ENCODE measurements around the gene TMEM190. TPM values are rescaled to one million over a fixed set of nuclear protein-coding genes. Genes with fewer than 3 reads are reported as not detected.

The TMEM190 gene
- total RNA-seq, 1 donor from 2014 or later: 2.5 TPM

GRCh38 chr19:55392820-55393761 is 16.5 kb downstream of the TMEM190 start:
- Histone ChIP-seq H3K79me2 (ENCODE audit: insufficient read depth, low read length) (peaks cover 26% of the 10 kb centered on the region), H3K4me3 (ENCODE audit: insufficient read depth, low read depth, low read length) (no peak overlapping the region), H2AFZ (ENCODE audit: low read depth, low read length) (no peak overlapping the region), H4K20me1 (ENCODE audit: insufficient read depth, low read length) (peaks cover 53% of the 10 kb centered on the region), H3K27ac (ENCODE audit: low read depth, low read length) (no peak overlapping the region), H3K9me3 (ENCODE audit: insufficient read depth, low read depth, low read length) (no peaks in the 10 kb centered on the region), H3K4me2 (ENCODE audit: low read length) (no peak overlapping the region), H3K9ac (ENCODE audit: low read length) (no peak overlapping the region), H3K4me1 (ENCODE audit: insufficient read depth, low read length) (peaks cover 25% of the 10 kb centered on the region), H3K27me3 (ENCODE audit: insufficient read depth, low read length) (no peaks in the 10 kb centered on the region), H3K36me3 (ENCODE audit: insufficient read depth, low read length) (peaks cover 24% of the 10 kb centered on the region)
- TF ChIP-seq EZH2 (IDR thresholded peaks at IDR 0.05; ENCODE audit: insufficient read depth, low read length): no peak
- TF ChIP-seq CTCF (IDR thresholded peaks at IDR 0.05; ENCODE audit: insufficient read depth, low read depth, low read length): no peak
- Mint-ChIP-seq H3K27me3 (ENCODE audit: low read depth, unreplicated experiment) (no peaks in the 10 kb centered on the region), H3K36me3 (ENCODE audit: low read depth, unreplicated experiment) (peaks cover 11% of the 10 kb centered on the region), H3K4me1 (ENCODE audit: low read depth, unreplicated experiment) (peaks cover 36% of the 10 kb centered on the region), H3K9me3 (ENCODE audit: unreplicated experiment) (no peaks in the 10 kb centered on the region), H3K4me3 (ENCODE audit: unreplicated experiment) (peak overlapping the region; percentile 73), H3K27ac (ENCODE audit: unreplicated experiment) (peak overlapping the region; percentile 66)
- DNase-seq (ENCODE audit: low read depth) (no peak), FAIRE-seq (no peak)

- Histone ChIP-seq H3K9me3 (ENCODE audit: insufficient read depth, low read depth, low read length) (no peaks in the 10 kb centered on the region), H3K36me3 (ENCODE audit: insufficient read depth, low read length) (peaks cover 23% of the 10 kb centered on the region), H3K9ac (ENCODE audit: low read length) (no peak overlapping the region), H3K4me3 (ENCODE audit: insufficient read depth, low read depth, low read length) (no peak overlapping the region), H3K27me3 (ENCODE audit: insufficient read depth, low read length) (no peaks in the 10 kb centered on the region), H3K4me1 (ENCODE audit: insufficient read depth, low read length) (peaks cover 4% of the 10 kb centered on the region), H4K20me1 (ENCODE audit: insufficient read depth, low read length) (peaks cover 34% of the 10 kb centered on the region), H3K79me2 (ENCODE audit: insufficient read depth, low read length) (peaks cover 15% of the 10 kb centered on the region), H2AFZ (ENCODE audit: low read depth, low read length) (no peak overlapping the region), H3K27ac (ENCODE audit: low read depth, low read length) (no peak overlapping the region), H3K4me2 (ENCODE audit: low read length) (no peak overlapping the region)
- no peak overlapping the region for H3K27ac Mint-ChIP-seq (ENCODE audit: unreplicated experiment)
- FAIRE-seq (peak; percentile 37), DNase-seq (ENCODE audit: low read depth) (no peak)
- H3K27me3 Mint-ChIP-seq (ENCODE audit: low read depth, unreplicated experiment): no peaks in the 10 kb centered on the region
- TF ChIP-seq EZH2 (IDR thresholded peaks at IDR 0.05; ENCODE audit: insufficient read depth, low read length) (no peak), CTCF (IDR thresholded peaks at IDR 0.05; ENCODE audit: insufficient read depth, low read depth, low read length) (no peak)
- no peak overlapping the region for H3K4me3 Mint-ChIP-seq (ENCODE audit: unreplicated experiment)
- H3K9me3 Mint-ChIP-seq (ENCODE audit: unreplicated experiment): no peaks in the 10 kb centered on the region
- H3K36me3 Mint-ChIP-seq (ENCODE audit: low read depth, unreplicated experiment): peaks cover 7% of the 10 kb centered on the region
- H3K4me1 Mint-ChIP-seq (ENCODE audit: low read depth, unreplicated experiment): peaks cover 1% of the 10 kb centered on the region
Observed at GRCh38 chr19:55398200-55398925, 21.7 kb downstream of the TMEM190 start.

Data from astrocyte (in vitro differentiated cells and primary cell).